Caki2 (cell line): ENCODE results near the gene DRC3. TPM values are rescaled to one million over a fixed set of nuclear protein-coding genes. Genes with fewer than 3 reads are reported as not detected.
"Not testable (repeated sequence)": the region's sequence is repeated elsewhere in the genome, so short reads cannot be mapped to it uniquely, and the experiment has no call there.

Source experiments
- DNase-seq: peaks from one replicate; pipeline ENCODE4 v3.0.0-alpha.2; 2015; ENCODE audit warnings: low read depth
- in situ Hi-C: cut with HindIII; loops from 2 replicates; pipeline ENCODE4 v1.10.0; 2016; ENCODE audit warnings: low sequenced_read_pairs, low pct_unique_long_range_greater_than_20kb, mixed read lengths
- total RNA-seq: library from RNA; depleted of rRNA; stranded (reverse); fragments of >200 nt; shearing (Covaris generic); gene quantifications from 2 replicates; pipeline ENCODE4 v1.2.3, GENCODE V29; 2014; ENCODE audit warnings: low replicate concordance

Gene DRC3
- total RNA-seq, 1 experiment from 2014 or later, result not detected

DNA sequence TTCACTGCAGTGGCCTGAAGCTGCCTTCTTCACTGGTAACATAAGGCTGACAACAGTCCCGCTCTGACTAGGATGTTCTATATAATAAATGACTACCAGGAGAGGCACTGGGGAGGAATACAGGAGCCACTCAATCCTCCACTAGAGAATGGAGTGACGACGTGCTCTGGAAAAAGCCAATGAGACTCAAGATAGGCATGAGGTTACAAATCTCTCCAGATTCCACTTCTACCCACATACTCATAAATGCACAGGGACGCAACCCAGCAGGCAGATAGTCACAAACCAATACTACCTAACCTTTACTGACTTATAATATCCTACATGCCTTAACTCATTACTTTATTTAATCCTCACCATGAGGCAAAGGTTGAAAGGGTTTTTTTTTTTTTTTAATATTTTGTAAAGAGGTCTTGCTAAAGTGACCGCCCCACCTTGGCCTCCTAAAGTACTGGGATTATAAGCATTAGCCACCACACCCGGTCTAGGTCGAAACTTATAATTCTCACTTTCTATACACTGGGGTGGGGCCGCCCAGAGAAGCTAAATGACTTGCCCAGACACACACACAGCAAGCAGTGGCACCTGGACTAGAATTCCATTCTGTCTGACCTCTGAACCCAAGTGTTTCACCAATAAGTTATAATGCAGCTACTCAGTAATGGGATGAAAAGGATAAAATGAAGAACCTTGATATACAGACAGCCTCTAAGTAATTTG is 34.1 kb upstream of the DRC3 start:
- in situ Hi-C loops, result no loop called here
- DNase-seq, result no peak

DNA sequence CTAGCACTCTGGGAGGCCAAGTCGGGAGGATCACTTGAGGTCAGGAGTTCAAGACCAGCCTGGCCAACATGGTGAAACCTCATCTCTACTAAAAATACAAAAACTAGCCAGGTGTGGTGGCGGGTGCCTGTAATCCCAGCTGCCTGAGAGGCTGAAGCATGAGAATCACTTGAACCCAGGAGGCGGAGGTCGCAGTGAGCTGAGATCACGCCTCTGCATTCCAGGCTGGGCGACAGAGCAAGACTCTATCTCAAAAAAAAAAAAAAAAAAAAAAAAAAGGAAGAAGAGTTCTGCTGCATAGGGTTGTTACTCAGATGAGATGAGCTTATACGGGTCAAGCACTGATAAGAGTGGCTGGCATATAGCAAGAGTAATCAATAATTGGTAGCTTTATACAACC is 32.7 kb upstream of the DRC3 start:
- in situ Hi-C loops, DNase-seq: not testable (repeated sequence)

DNA sequence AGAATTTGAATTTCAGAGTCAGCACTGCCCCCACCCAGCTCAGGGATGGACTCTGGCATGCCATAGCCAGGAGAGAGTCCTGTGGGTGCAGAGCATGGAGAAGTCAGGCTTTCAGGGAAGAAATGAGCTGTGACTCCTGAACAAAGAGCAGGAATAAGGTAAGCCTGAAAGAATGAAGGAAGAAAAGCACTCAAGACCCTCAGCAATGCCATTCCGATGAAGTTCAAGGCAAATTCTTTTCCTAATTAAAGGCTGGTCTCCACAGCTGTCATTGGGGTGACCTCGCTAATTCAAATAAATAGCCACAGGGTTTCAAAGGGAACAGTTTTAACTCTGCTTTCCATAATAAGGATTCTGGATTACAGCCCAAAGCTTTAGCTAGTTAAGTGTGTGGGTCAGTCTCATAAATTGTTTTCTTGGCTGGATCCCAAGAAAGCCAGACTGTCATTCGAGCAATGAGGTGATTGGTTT is 32.2 kb upstream of the DRC3 start:
- peak; percentile 55 for DNase-seq
- in situ Hi-C loops, result no loop called here

DNA sequence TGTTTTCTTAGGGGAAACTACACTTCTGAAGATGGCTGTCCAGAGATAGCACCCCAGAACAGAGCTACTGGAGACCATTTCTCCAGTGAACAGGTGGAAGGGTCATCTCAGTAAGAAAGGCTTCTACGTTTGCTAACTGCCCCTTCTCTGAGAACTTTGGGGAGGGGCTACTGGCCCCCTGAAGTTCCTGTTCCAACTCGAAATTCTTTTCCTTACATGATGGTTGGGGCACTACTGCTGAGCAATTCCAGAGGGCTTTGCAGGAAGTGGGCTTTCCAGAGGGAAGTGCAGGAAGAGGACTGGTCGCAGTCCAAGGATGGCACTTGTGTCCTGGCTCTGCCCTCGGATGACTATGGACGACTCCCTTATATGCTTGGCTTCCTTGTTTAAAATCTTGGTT is 31.6 kb upstream of the DRC3 start:
- no peak for DNase-seq
- in situ Hi-C loops, result no loop called here

DNA sequence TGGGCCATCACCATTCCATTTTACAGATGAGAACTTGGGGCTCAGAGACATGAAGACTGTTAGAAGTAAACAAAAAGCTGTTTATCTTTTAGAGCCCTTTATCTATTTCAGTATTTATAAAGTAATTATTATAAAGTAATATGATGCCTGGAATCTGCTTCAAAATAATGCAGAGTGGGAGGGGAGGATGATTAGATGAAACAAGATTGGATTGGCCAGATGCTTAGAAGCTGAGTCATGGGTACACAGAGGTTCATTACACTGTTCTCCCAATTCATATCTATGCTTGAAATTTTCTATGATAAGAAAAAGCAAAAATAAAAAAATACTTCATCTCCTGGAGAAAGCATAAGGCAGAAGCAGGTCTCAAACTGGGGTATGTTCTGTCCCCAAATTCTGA is 29.8 kb upstream of the DRC3 start:
- in situ Hi-C loops, result no loop called here
- no peak for DNase-seq

DNA sequence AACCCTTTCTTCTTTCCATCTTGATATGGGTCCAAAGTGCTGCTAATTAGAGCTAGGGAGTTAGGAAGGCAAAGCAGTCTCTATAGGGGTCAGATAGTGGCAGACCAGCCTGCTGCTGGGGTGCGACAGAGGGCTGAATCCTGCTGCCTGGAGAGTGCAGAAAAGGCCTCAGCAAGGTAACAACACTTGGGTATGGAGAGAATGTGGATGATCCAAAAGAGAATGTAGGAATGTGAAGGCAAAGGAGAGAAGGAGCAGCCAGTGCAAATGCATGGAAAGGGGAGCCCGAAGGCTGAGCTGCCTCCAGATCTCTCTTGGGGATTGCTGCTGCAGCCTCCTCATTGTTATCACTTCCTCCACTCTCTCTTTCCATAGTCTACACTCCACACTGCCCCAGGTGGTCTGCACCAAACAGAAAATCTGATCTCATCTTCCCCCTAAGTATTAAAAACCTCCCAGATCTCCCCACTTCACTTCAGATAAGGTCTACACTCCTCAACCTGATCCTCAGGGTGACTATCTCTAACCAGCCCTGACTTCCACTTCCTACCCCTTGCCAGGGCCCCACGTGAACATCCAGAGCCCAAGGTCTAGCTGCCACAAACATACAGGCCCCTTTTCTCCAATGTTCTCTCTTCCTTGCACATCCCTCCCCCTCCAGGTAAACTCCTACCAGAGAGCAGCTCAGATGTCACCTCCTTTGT is 29.2 kb upstream of the DRC3 start:
- in situ Hi-C loops, result no loop called here
- DNase-seq, result no peak

DNA sequence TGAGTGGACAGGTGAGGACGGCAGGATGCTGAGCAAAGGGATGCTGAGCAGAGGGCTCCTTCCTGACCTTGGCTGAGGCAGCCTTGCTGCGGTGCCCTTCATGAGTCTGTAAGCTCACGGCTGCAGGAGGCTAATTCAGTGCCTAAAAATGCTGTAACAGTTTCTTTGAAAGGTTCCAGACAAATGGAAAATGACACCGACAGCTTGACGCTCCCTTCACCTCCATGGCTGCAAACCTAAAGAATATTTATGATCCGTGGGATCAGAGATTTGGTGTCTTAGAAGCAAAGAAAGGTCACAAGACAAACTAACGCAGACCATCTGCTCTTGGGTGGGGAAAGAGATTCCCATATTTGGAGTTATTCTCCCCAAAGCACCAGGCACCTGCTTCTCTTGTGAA is 28.4 kb upstream of the DRC3 start:
- in situ Hi-C loops, result no loop called here
- DNase-seq, result no peak

DNA sequence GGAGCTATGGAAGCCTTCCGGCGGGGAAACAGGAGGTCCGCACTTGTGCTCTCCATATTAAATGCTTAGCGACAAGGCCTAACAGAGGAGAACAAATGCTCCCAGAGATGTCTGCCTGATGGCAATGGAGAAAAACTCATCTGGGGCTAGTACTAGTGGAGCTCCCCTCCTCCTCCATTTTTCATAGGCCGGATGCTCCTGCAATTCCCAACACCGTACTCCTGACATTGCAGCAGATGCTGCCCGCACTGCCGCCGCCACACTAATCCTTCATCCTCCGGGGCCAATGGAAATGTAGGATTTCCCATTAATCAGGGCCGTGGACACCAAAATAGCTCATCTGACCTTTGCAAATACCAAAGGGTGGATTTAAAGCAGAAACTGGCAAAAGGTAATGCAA is 27.9 kb upstream of the DRC3 start:
- no peak for DNase-seq
- in situ Hi-C loops, result no loop called here

DNA sequence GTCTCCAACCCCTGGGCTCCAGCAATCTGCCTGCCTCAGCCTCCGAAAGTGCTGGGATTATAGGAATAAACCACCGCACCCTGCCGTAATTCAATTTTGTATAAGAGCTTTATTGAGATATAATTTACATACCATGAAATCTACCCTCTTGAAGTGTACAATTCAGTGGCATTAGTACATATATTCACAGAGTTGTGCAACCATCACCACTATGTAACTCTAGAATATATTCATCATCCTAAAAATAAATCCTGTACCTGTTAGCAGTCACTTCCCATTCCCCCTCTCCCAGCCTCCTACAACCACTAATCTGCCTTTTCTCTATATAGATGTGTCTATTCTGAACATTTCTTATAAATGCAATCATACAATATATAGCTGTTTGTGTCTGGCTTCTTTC is 26.6 kb upstream of the DRC3 start:
- in situ Hi-C loops, result no loop called here
- DNase-seq, result no peak

DNA sequence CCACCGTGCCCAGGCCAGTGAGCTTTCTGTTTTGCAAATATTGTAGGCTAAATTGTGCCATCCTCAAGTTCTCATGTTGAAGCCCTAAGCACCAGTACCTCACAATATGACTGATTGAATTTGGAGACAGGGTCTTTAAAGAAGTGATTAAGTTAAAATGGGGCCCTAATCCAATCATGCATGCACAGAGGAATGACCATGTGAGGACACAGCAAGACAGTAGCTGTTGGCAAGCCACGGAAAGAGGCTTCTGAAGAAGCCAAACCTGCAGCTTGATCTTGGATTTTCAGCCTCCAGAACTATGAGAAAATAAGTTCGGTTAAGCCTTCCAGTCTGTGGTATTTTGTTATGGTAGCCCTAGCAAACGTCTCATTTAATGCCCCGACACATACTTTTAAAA is 25.4 kb upstream of the DRC3 start:
- DNase-seq, result no peak
- in situ Hi-C loops, result no loop called here

DNA sequence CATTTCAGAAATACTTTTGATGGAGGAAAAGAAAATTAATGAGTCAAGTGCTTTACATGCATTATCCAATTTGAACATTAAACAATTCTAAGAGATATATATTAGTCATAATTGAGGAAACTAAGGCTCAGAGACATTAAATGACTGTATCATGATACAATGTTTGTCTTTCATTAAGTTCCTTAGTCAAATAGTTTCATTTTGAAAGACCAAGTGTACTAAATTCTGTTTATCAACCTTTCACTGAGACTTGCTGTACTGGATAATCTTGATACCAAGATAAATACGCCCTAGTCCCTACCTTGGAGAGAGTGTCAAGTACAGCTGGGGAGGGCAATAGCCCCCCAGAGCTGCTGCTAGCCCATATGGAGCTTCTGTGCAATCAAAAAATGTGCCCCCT is 24.7 kb upstream of the DRC3 start:
- in situ Hi-C loops, result no loop called here
- no peak for DNase-seq

DNA sequence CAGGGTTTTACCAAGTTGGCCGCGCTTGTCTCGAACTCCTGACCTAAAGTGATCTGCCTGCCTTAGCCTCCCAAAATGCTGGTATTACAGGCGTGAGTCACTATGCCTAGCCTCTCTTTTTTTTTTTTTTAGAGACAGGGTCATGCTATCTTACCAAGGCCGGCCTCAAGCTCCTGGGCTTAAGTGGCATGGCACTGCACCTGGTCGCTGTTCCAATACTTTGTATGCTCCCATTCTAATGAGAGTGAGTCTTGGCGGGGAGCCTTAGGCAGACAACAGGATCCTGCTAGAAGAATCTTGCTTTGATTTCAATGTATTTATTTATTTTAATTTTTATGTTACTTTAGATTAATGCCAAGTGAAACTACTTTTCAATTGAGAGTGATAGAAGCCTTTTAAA is 22.3 kb upstream of the DRC3 start:
- no peak for DNase-seq
- in situ Hi-C loops, result no loop called here

DNA sequence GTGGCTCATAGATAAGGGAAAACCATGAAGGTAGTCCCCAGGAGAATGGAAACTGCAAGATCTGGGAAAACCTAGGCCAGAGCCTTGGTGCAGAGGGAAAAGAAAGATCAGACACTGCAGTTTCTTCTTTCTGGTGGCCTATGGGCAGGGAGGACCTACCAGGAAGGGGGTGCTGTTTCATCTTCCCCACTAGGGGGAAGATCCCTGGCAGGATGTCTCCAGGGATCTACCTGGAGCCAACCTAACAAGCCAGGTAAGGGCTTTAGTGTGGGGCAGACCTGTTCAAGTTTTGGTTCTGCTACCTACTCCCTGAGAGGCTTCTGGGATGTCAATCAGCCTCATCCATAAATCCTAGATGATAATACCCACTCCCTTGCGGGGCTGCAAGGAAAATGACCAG is 21.9 kb upstream of the DRC3 start:
- in situ Hi-C loops, result no loop called here
- DNase-seq, result no peak

DNA sequence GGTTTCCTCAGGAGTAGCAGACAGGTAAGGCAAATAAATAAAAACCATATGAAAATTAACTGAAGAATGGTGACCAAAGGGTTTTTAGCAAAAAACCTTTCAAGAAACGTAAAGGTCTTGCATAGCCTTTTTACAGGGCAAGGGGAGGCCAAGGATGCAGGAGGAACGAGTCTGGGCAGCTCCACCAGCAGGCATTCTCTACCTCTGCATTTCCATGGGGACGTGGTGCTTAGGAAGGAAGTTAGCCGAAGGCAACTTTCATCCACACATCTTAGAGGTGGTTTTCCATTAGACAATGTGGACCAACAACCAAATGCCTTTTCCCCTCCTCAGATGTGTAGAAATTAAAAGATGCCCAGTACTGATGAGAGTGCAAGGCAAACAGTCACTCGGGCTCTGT is 21.1 kb upstream of the DRC3 start:
- DNase-seq, result no peak
- in situ Hi-C loops, result no loop called here

DNA sequence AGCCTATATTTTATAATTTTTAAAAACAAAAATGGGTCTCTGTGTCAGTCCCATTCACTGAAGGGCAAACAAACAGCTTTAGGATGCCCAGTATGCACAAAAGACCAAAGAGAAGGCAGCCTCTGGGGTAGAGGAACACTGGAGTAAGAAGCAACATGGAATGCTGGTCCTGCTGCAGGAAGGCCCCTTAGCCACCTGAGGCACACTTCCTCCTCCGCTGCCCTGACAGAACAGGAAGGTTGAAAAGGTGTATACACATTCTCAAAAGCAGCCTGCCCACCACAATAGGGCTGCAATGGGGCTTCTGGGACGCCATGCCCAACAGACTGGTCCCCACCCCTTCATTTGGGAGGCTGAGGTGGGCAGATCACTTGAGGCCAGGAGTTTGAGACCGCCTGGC is 20.0 kb upstream of the DRC3 start:
- DNase-seq, result no peak
- in situ Hi-C loops, result no loop called here

DNA sequence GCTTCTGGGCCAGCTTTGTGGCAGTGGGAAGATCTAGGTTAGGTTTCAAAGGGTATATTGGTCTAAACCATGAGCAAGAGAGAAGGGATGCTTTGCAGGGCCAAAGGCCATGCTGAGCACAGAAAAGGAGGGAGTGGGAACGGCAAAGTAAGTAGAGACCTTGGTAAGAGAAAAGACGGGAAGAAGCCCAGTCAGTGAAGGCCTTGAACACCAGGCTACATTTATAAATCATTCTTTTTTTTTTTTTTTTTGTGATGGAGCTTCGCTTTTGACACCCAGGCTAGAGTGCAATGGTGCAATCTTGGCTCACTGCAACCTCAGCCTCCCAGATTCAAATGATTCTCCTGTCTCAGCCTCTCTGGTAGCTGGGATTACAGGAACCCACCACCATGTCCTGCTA is 18.6 kb upstream of the DRC3 start:
- DNase-seq, result no peak
- in situ Hi-C loops, result no loop called here

DNA sequence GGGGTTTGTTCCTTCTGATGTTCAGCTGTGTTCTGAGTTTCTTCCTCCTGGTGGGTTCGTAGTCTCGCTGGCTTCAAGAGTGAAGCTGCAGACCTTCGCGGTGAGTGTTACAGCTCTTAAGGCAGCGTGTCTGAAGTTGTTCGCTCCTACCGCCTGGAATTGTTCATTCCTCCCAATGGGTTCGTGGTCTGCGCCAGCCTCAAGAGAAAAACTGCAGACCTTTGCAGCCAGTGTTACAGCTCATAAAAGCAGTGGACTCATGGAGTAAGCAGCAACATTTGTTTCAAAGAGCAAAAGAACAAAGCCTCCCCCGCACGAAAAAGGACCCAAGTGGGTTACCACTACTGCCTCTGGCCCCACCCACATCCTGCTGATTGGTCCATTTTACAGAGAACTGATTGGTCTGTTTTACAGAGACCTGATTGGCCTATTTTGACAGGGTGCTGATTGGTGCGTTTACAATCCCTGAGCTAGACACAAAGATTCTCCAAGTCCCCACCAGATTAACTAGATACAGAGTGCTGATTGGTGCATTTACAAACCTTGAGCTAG is 16.8 kb upstream of the DRC3 start:
- in situ Hi-C loops, DNase-seq: not testable (repeated sequence)

DNA sequence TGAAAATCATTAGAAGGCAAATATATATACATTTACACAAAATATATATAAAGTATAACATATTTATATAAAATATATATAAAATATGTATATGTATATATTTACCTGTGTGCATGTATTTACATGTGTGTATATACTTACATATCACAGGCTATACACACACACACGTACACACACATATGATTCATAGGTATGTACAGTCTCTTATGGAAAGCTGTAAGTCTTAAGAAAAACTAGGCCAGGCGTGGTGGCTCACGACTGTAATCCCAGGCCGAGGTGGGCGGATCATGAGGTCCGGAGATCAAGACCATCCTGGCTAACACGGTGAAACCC is 15.1 kb upstream of the DRC3 start:
- no peak for DNase-seq
- in situ Hi-C loops, result no loop called here

DNA sequence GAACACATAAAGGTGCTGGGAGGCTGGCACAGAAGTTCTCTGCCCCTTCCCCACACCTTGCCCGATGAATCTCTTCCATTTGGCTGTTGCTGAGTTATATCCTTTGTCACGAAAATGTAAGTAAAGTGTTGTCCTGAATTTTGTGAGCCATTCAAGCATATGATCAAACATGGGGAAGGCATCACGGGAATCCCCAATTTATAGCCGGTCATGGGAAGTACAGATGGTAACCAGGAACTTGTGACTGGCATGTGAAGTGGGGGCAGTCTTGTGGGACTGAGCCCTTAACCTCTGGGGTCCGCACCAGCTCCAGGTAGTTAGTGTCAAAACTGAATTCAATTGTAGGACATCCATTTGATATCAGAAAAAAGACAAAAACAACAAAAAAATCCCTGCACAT is 13.7 kb upstream of the DRC3 start:
- DNase-seq, result no peak
- in situ Hi-C loops, result no loop called here
